Type B pancreatic cell (in vitro differentiated cells): Measurements from ENCODE around the gene TRHDE. TPM values are rescaled to one million over a fixed set of nuclear protein-coding genes. Genes with fewer than 3 reads are reported as not detected.

Experiments
- DNase-seq: peaks from one replicate; pipeline ENCODE4 v3.0.0; 2021; ENCODE audit warnings: mixed read lengths; ENCODE audit not compliant: unreplicated experiment; ENCODE audit errors: extremely low spot score
- H3K27ac Mint-ChIP-seq: 2 replicates; pipeline ENCODE4 v1.8.0; 2021; ENCODE audit warnings: mild to moderate bottlenecking, mixed read lengths
- H3K27me3 Mint-ChIP-seq: 2 replicates; pipeline ENCODE4 v1.8.0; 2021; ENCODE audit warnings: mixed read lengths
- H3K36me3 Mint-ChIP-seq: 2 replicates; pipeline ENCODE4 v1.8.0; 2021; ENCODE audit warnings: mixed read lengths
- H3K4me1 Mint-ChIP-seq: one replicate; pipeline ENCODE4 v1.8.0; 2021; ENCODE audit warnings: mixed read lengths; ENCODE audit not compliant: unreplicated experiment
- H3K4me3 Mint-ChIP-seq: 2 replicates; pipeline ENCODE4 v1.8.0; 2021; ENCODE audit warnings: mild to moderate bottlenecking, mixed read lengths
- H3K9me3 Mint-ChIP-seq: 2 replicates; pipeline ENCODE4 v1.8.0; 2021; ENCODE audit warnings: mixed read lengths
- total RNA-seq: library from RNA; stranded (reverse); gene quantifications from 2 replicates; pipeline ENCODE4 v1.2.1, GENCODE V29; 2021; ENCODE audit warnings: low replicate concordance
- TF ChIP-seq, protein P1 (sequence below): fragments of 200-600 bp; sonication (generic); conservative IDR thresholded peaks from 2 replicates; pipeline ENCODE4 v1.5.0; 2021; ENCODE audit warnings: antibody characterized with exemption, mild to moderate bottlenecking

Gene TRHDE
- total RNA-seq, 1 donor from 2014 or later, result 3.2 TPM

- H3K36me3 Mint-ChIP-seq, result no peaks in the 10 kb centered on the region
- H3K27me3 Mint-ChIP-seq, result peaks cover 6% of the 10 kb centered on the region
- no peaks in the 10 kb centered on the region for H3K4me1 Mint-ChIP-seq
- no peaks in the 10 kb centered on the region for H3K9me3 Mint-ChIP-seq
- no peak overlapping the region for H3K4me3 Mint-ChIP-seq
- TF ChIP-seq, protein P1, sequence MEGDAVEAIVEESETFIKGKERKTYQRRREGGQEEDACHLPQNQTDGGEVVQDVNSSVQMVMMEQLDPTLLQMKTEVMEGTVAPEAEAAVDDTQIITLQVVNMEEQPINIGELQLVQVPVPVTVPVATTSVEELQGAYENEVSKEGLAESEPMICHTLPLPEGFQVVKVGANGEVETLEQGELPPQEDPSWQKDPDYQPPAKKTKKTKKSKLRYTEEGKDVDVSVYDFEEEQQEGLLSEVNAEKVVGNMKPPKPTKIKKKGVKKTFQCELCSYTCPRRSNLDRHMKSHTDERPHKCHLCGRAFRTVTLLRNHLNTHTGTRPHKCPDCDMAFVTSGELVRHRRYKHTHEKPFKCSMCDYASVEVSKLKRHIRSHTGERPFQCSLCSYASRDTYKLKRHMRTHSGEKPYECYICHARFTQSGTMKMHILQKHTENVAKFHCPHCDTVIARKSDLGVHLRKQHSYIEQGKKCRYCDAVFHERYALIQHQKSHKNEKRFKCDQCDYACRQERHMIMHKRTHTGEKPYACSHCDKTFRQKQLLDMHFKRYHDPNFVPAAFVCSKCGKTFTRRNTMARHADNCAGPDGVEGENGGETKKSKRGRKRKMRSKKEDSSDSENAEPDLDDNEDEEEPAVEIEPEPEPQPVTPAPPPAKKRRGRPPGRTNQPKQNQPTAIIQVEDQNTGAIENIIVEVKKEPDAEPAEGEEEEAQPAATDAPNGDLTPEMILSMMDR, result no peak
- DNase-seq, result no peak
- H3K27ac Mint-ChIP-seq, result no peak overlapping the region
Observed at GRCh38 chr12:72261885-72262284, 10.3 kb upstream of the TRHDE start.

DNA sequence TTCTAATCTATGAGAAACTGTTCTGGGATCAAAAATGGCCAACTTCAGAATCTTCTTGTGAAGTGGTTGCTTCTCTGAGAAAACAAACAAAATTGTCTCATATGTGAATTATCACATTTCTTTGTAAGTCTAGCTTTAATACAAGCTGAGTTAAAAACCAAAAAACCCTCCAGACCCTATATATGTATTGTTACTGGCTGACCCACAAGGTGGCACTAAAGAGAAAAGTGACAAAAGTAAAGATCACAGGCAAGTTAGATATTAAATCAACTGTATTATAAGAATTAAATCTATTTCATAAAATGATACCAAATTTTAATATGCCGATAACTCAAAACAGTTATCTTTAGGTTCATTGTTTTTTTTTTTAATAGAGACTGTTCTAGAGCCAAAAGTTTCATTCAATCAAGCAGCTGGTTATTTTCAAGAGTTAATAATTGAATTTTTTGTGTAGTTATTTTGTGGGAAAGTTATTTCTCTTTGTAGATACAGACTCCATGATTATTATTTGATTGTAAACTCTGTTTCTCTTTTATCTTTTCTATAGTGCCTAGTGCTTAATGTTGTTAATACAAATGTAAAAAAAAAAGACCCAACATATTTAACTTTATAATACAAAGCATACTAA is 7.5 kb upstream of the TRHDE start:
- DNase-seq, result no peak
- Mint-ChIP-seq H3K9me3 (no peaks in the 10 kb centered on the region), H3K27ac (no peak overlapping the region), H3K36me3 (no peaks in the 10 kb centered on the region), H3K27me3 (peaks cover 18% of the 10 kb centered on the region), H3K4me1 (no peaks in the 10 kb centered on the region), H3K4me3 (no peak overlapping the region)
- TF ChIP-seq, protein P1, result peak; percentile 74

GRCh38 chr12:72267974-72268373 is 4.2 kb upstream of the TRHDE start:
- H3K27ac Mint-ChIP-seq, result no peak overlapping the region
- no peaks in the 10 kb centered on the region for H3K36me3 Mint-ChIP-seq
- peaks cover 43% of the 10 kb centered on the region for H3K27me3 Mint-ChIP-seq
- peaks cover 12% of the 10 kb centered on the region for H3K4me1 Mint-ChIP-seq
- no peaks in the 10 kb centered on the region for H3K9me3 Mint-ChIP-seq
- TF ChIP-seq, protein P1, result peak; percentile 56
- no peak overlapping the region for H3K4me3 Mint-ChIP-seq
- no peak for DNase-seq

GRCh38 chr12:72268386-72268785 is 3.8 kb upstream of the TRHDE start:
- Mint-ChIP-seq H3K4me3 (no peak overlapping the region), H3K36me3 (no peaks in the 10 kb centered on the region), H3K27me3 (peaks cover 47% of the 10 kb centered on the region), H3K27ac (no peak overlapping the region), H3K9me3 (no peaks in the 10 kb centered on the region), H3K4me1 (peaks cover 12% of the 10 kb centered on the region)
- TF ChIP-seq, protein P1, result no peak
- no peak for DNase-seq

DNA sequence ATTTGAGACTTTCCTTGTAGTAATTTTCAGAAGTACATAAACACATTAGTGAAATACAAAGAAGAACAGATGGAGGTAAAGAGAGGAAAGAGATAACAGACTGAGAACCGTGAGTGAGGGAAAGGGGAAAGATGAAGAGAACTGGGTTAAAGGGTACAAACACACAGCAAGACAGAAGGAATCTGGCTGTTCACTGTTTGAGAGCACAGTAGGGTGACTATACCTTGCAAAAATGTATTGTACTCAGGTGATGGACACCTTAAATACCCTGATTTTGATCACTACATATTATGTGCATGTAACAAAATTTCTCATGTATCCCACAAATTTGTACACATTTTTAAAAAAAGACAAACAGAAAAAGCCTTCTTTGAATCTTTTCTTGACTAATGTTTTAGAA is 2.7 kb upstream of the TRHDE start:
- no peak for DNase-seq
- Mint-ChIP-seq H3K4me3 (peak overlapping the region; percentile 92), H3K36me3 (no peaks in the 10 kb centered on the region), H3K4me1 (peaks cover 16% of the 10 kb centered on the region), H3K27ac (no peak overlapping the region), H3K27me3 (peaks cover 54% of the 10 kb centered on the region), H3K9me3 (no peaks in the 10 kb centered on the region)
- TF ChIP-seq, protein P1, result no peak
